Measurements from ENCODE around the gene PVR. TPM values are rescaled to one million over a fixed set of nuclear protein-coding genes. Genes with fewer than 3 reads are reported as not detected.

The PVR gene
- total and polyA plus RNA-seq, 9 of the 15 experiments (the other 6 are each of a cell fraction or from before 2014, with no cell fraction given): 0.89 to 14.5 (median 9.8) TPM

- TF ChIP-seq MBD2 (IDR thresholded peaks at IDR 0.05; ENCODE audit: borderline replicate concordance, low read depth) (no peak), GTF2A2 (tag; IDR thresholded peaks at IDR 0.05) (no peak), NFIC (IDR thresholded peaks at IDR 0.05) (peak; percentile 89), MAFG (tag; conservative IDR thresholded peaks at IDR 0.05) (peak; percentile 33)
Observed at GRCh38 chr19:44608391-44608821, 35.3 kb upstream of the PVR start (continued).

GRCh38 chr19:44609219-44609618 is 34.5 kb upstream of the PVR start:
- Histone ChIP-seq H3K79me2 (ENCODE audit: control insufficient read depth, insufficient read depth, low read length) (no peaks in the 10 kb centered on the region), H3K27ac (ENCODE audit: extremely low read depth, low read depth, low read length) (no peak overlapping the region), H2AFZ (ENCODE audit: low read depth, low read length) (no peak overlapping the region), H3K4me2 (ENCODE audit: insufficient read depth, low read length) (no peak overlapping the region), H3K9me3 (replicated peaks; ENCODE audit: control insufficient read depth, insufficient read depth, low read depth, low read length) (no peaks in the 10 kb centered on the region), H3K27me3 (ENCODE audit: control insufficient read depth in 2 of 2, insufficient read depth in 2 of 2, low read length in 2 of 2) (no peaks in the 10 kb centered on the region; a peak in 2 of 5 replicates), H3K36me3 (ENCODE audit: control insufficient read depth, insufficient read depth, low read length) (no peaks in the 10 kb centered on the region), H3K9me1 (ENCODE audit: control insufficient read depth, insufficient read depth, low read length) (no peaks in the 10 kb centered on the region), H3K9ac (ENCODE audit: insufficient read depth in 1 of 2, low read depth in 2 of 2, low read length in 2 of 2) (no peak overlapping the region), H4K20me1 (replicated peaks; ENCODE audit: control insufficient read depth, insufficient read depth, low read length) (no peaks in the 10 kb centered on the region), H3K4me3 (no peak overlapping the region), H3K4me1 (replicated peaks in 1 of 2; ENCODE audit: control insufficient read depth in 2 of 2, insufficient read depth in 2 of 2, low read length in 2 of 2) (peaks cover 7 to 11% of the 10 kb centered on the region in 2 experiments; a peak in 3 of 5 replicates)
- WGBS (ENCODE audit: insufficient coverage, low coverage, missing lambda C conversion rate): 62% methylated on average over 5 of the region's 5 CpGs
- no peak for TF ChIP-seq L3MBTL2 (IDR thresholded peaks at IDR 0.05)
- TF ChIP-seq ZNF263 (CRISPR knock-in tag; IDR thresholded peaks at IDR 0.05; ENCODE audit: borderline replicate concordance): no peak
- TF ChIP-seq C11orf30 (IDR thresholded peaks at IDR 0.05; ENCODE audit: low read depth): no peak
- TF ChIP-seq ELF2 (CRISPR knock-in tag; IDR thresholded peaks at IDR 0.05): no peak
- ChIA-PET POLR2A (no interaction called here), CTCF (ENCODE audit: low intra/inter-chr PET ratio) (no interaction called here)
- DNase-seq (ENCODE audit: extremely low read depth in 1 of 4, low spot score in 3 of 4) (no peak), FAIRE-seq (no peak), ATAC-seq (no peak)
- BruUV-seq (replicated peaks): no TSS peak
- intact Hi-C loops (cut with micrococcal nuclease): no loop called here
- in situ Hi-C loops (cut with MboI): no loop called here
